ENCODE data around the gene BAZ2B.

BAZ2B gene

GRCh38 chr2:159572459-159572858 is 43.9 kb downstream of the BAZ2B start:
- peaks cover 17% of the 10 kb centered on the region for H3K36me3 Mint-ChIP-seq
- peaks cover 3% of the 10 kb centered on the region for H3K9me3 Mint-ChIP-seq
- no peak overlapping the region for H3K27ac Mint-ChIP-seq
- no peaks in the 10 kb centered on the region for H3K27me3 Mint-ChIP-seq
- ATAC-seq = no peak
- no peaks in the 10 kb centered on the region for H3K4me1 Mint-ChIP-seq
- no peak overlapping the region for H3K4me3 Mint-ChIP-seq

GRCh38 chr2:159571540-159572260 is 44.6 kb downstream of the BAZ2B start:
- Mint-ChIP-seq H3K36me3 (peaks cover 17% of the 10 kb centered on the region), H3K4me1 (no peaks in the 10 kb centered on the region), H3K27ac (no peak overlapping the region), H3K27me3 (no peaks in the 10 kb centered on the region), H3K4me3 (no peak overlapping the region), H3K9me3 (peaks cover 3% of the 10 kb centered on the region)
- ATAC-seq = no peak

DNA sequence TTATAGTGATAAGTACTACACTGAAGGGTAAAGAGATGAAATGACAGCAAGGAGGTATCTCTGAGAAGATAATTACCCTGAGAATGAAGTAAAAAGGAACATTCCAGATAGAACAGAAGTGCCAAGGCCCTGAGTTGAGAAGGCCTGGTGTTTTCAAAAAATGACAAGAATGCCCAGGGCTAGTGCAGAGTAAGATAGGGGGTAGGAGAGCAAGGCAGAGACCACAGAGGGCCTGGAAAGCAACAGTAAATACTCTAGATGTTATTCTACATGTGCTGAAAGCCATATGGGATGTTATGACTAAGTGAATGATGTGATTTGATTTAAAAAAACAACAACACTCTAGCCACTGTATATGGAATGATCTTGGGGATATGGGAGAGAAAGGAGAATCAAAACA is 52.3 kb downstream of the BAZ2B start:
- Mint-ChIP-seq H3K4me3 (no peak overlapping the region), H3K4me1 (no peaks in the 10 kb centered on the region), H3K27me3 (no peaks in the 10 kb centered on the region), H3K9me3 (no peaks in the 10 kb centered on the region), H3K36me3 (peaks cover 5% of the 10 kb centered on the region), H3K27ac (no peak overlapping the region)
- ATAC-seq = no peak

GRCh38 chr2:159562248-159562647 is 54.1 kb downstream of the BAZ2B start:
- Mint-ChIP-seq H3K4me3 (no peak overlapping the region), H3K36me3 (peaks cover 5% of the 10 kb centered on the region), H3K27me3 (no peaks in the 10 kb centered on the region), H3K4me1 (no peaks in the 10 kb centered on the region), H3K9me3 (no peaks in the 10 kb centered on the region), H3K27ac (no peak overlapping the region)
- no peak for ATAC-seq

DNA sequence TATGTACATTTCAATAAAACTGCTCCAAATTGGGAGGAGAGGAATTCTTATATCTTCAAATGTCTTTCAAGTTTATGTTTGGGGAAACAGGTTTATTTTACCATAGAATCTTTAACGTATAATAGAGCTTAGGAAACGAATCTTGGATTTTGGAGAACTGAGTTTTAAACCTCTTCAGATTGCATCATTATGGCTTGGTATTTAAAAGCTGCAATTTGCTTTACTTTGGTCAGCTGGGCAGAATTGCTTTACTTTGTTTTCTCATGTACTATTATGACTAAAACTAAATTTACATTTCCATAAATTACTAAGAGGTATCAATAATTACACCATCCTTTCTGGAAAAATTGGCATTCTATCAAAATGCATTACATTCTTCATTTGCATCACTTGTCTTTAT is 54.6 kb downstream of the BAZ2B start:
- Mint-ChIP-seq H3K27me3 (no peaks in the 10 kb centered on the region), H3K4me3 (no peak overlapping the region), H3K27ac (no peak overlapping the region), H3K9me3 (no peaks in the 10 kb centered on the region), H3K36me3 (peaks cover 5% of the 10 kb centered on the region), H3K4me1 (no peaks in the 10 kb centered on the region)
- no peak for ATAC-seq

DNA sequence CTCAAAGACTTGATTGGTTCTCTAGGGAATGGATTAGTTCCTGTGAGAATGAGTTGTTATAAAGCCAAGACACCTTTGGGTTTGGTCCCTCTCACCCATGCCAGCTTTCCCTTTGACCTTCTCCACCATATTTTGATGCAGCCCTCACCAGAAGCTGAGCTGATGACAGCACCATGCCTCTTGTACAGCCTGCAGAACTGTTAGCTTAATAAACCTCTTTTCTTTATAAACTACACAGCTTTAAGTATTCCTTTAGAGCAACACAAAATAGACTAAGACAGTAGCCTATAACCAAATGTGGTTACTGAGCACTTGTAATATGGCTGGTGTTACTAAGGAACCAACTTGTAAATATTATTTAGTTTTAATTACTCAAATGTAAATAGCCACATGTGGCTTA is 55.1 kb downstream of the BAZ2B start:
- peaks cover 5% of the 10 kb centered on the region for H3K36me3 Mint-ChIP-seq
- no peak overlapping the region for H3K4me3 Mint-ChIP-seq
- H3K9me3 Mint-ChIP-seq = no peaks in the 10 kb centered on the region
- H3K27ac Mint-ChIP-seq = no peak overlapping the region
- no peak for ATAC-seq
- H3K4me1 Mint-ChIP-seq = no peaks in the 10 kb centered on the region
- no peaks in the 10 kb centered on the region for H3K27me3 Mint-ChIP-seq

- Mint-ChIP-seq H3K9me3 (no peaks in the 10 kb centered on the region), H3K36me3 (no peaks in the 10 kb centered on the region), H3K4me1 (no peaks in the 10 kb centered on the region), H3K4me3 (no peak overlapping the region), H3K27me3 (no peaks in the 10 kb centered on the region), H3K27ac (no peak overlapping the region)
- ATAC-seq = no peak
Measured at GRCh38 chr2:159559034-159559433, 57.3 kb downstream of the BAZ2B start.

DNA sequence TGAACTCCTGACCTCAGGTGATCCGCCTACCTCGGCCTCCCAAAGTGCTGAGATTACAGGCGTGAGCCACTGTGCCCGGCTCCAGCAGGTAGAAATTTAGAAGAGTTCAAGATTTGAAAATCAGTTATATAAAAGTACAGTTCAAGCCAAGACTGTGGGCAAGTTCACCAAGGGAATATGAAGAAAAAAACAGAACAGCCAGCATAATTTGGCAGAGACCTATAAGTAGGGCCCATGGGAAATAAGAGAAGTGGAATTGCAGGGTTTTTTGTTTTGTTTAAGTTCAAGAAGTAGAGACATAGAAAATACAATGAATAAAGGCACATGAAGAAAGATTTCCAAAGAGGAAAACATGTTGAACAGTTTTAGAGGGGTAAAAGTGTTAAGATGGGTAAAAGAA is 57.9 kb downstream of the BAZ2B start:
- Mint-ChIP-seq H3K4me1 (no peaks in the 10 kb centered on the region), H3K4me3 (no peak overlapping the region), H3K9me3 (no peaks in the 10 kb centered on the region), H3K36me3 (no peaks in the 10 kb centered on the region), H3K27ac (no peak overlapping the region), H3K27me3 (no peaks in the 10 kb centered on the region)
- no peak for ATAC-seq

- no peak for ATAC-seq
- Mint-ChIP-seq H3K27me3 (no peaks in the 10 kb centered on the region), H3K4me1 (no peaks in the 10 kb centered on the region), H3K9me3 (no peaks in the 10 kb centered on the region), H3K27ac (no peak overlapping the region), H3K36me3 (no peaks in the 10 kb centered on the region), H3K4me3 (no peak overlapping the region)
Measured at GRCh38 chr2:159557437-159558034, 58.8 kb downstream of the BAZ2B start.

DNA sequence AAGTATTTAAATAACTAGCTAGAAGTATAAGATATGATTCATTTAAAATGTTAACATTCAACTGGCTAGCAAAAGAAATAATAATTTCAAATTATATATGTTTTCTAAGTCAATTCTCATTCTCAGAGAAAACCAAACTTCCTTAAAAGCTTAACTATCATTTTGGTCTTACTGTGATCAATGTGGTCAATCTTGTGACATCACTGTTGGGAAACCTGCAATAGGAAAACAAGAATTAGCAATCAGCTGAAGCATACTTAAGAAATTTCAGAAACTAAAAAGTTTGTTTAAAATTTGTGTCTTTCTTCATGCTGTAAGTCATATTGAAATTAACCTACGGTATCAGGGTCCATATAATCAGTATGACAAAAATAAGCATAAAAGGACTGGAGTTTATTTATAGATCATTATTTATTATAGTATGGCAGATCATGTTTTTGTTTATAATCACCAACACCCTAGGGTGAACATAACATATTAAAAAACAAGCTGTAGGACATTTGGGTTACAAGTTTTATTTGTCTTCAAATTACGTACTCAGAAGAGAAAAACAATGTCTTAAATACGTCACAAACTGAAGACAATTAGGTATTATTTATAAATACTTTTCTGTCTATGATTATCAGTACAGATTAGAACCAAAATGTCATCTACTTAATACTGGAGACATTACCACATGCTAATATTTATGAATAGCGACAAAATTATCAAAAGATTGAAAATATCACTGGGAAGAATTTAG is 60.5 kb downstream of the BAZ2B start:
- no peaks in the 10 kb centered on the region for H3K27me3 Mint-ChIP-seq
- no peak overlapping the region for H3K27ac Mint-ChIP-seq
- H3K4me1 Mint-ChIP-seq = no peaks in the 10 kb centered on the region
- no peaks in the 10 kb centered on the region for H3K36me3 Mint-ChIP-seq
- H3K9me3 Mint-ChIP-seq = no peaks in the 10 kb centered on the region
- ATAC-seq = no peak
- H3K4me3 Mint-ChIP-seq = no peak overlapping the region

GRCh38 chr2:159553727-159554126 is 62.6 kb downstream of the BAZ2B start:
- Mint-ChIP-seq H3K27me3 (no peaks in the 10 kb centered on the region), H3K27ac (no peak overlapping the region), H3K4me1 (peaks cover 6% of the 10 kb centered on the region), H3K9me3 (no peaks in the 10 kb centered on the region), H3K4me3 (no peak overlapping the region), H3K36me3 (no peaks in the 10 kb centered on the region)
- ATAC-seq = no peak

- no peak for ATAC-seq
- no peaks in the 10 kb centered on the region for H3K27me3 Mint-ChIP-seq
- H3K27ac Mint-ChIP-seq = no peak overlapping the region
- no peaks in the 10 kb centered on the region for H3K36me3 Mint-ChIP-seq
- no peaks in the 10 kb centered on the region for H3K9me3 Mint-ChIP-seq
- peaks cover 6% of the 10 kb centered on the region for H3K4me1 Mint-ChIP-seq
- H3K4me3 Mint-ChIP-seq = no peak overlapping the region
Measured at GRCh38 chr2:159551806-159552205, 64.5 kb downstream of the BAZ2B start.

GRCh38 chr2:159550231-159550630 is 66.1 kb downstream of the BAZ2B start:
- H3K36me3 Mint-ChIP-seq = no peaks in the 10 kb centered on the region

DNA sequence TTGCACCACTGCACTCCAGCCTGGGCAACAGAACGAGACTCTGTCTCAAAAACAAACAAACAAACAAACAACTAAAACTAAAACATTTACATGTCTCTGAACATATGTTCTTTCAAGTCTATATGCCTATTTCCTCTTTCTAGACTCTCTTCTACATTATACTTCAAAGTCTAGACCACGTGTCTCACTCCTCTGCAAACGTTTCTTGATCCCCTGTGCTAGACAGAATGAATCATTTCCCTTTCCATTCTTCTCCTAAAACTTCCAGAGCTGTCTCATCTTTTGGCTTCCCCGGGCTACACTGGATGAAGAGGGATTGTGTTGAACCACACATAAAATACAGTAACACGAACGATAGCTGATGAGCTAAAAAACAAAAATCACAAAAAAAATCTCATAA is 67.1 kb downstream of the BAZ2B start:
- no peak overlapping the region for H3K27ac Mint-ChIP-seq
- no peaks in the 10 kb centered on the region for H3K9me3 Mint-ChIP-seq
- ATAC-seq = no peak
- no peak overlapping the region for H3K4me3 Mint-ChIP-seq
- peaks cover 6% of the 10 kb centered on the region for H3K4me1 Mint-ChIP-seq
- H3K36me3 Mint-ChIP-seq = peaks cover 5% of the 10 kb centered on the region
- no peaks in the 10 kb centered on the region for H3K27me3 Mint-ChIP-seq

More at GRCh38 chr2:159550231-159550630, 66.1 kb downstream of the BAZ2B start:
- H3K4me3 Mint-ChIP-seq = no peak overlapping the region
- H3K27me3 Mint-ChIP-seq = no peaks in the 10 kb centered on the region
- peaks cover 6% of the 10 kb centered on the region for H3K4me1 Mint-ChIP-seq
- H3K9me3 Mint-ChIP-seq = no peaks in the 10 kb centered on the region
- no peak overlapping the region for H3K27ac Mint-ChIP-seq
- ATAC-seq = no peak

DNA sequence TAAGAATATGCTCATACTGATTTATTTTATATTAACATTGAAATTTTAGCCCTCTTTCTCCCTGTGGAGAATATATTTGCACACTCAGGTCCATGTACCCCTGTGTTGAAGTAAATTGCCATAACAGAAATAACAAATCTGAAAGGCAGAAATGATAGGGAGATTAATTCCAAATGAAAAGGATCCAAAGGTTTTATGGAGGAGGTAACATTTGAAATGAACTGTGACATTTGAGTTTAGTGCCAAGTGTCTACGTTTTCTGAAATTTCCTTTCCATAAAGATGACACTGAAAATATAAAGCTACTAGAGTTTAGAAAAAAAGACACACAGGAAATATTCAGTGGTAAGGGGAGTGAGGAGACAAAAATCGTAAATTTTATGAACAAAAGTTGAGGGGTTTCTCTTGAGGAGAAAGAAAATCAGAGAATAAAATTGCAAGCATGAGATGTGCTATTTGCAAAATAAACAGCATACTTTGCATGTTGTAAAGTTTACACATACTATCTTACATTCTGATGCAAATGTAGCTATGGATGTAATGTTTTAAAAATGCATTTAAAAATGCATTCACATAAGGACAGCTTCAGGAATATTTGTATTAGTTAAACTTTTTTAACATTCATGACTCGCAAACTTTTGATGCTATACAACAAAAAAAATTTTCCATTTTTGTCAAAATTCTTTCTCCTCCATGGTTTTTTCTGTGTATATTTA is 69.5 kb downstream of the BAZ2B start:
- H3K4me3 Mint-ChIP-seq = no peak overlapping the region
- no peak for ATAC-seq
- H3K27me3 Mint-ChIP-seq = no peaks in the 10 kb centered on the region
- no peak overlapping the region for H3K27ac Mint-ChIP-seq
- H3K9me3 Mint-ChIP-seq = peaks cover 3% of the 10 kb centered on the region
- H3K4me1 Mint-ChIP-seq = peaks cover 6% of the 10 kb centered on the region
- H3K36me3 Mint-ChIP-seq = peaks cover 16% of the 10 kb centered on the region
